ENCODE results near the gene AXIN1. TPM values are rescaled to one million over a fixed set of nuclear protein-coding genes. Genes with fewer than 3 reads are reported as not detected.
"Not testable (repeated sequence)": the region's sequence is repeated elsewhere in the genome, so short reads cannot be mapped to it uniquely, and the experiment has no call there.

AXIN1 gene
- total RNA-seq, 1 donor from 2014 or later: 31.5 TPM

- peaks cover 3% of the 10 kb centered on the region for H3K36me3 Mint-ChIP-seq (ENCODE audit: unreplicated experiment)
- no peak overlapping the region for H3K27ac Mint-ChIP-seq (ENCODE audit: unreplicated experiment)
- TF ChIP-seq CTCF (IDR thresholded peaks at IDR 0.05): no peak
- no peaks in the 10 kb centered on the region for H3K9me3 Mint-ChIP-seq (ENCODE audit: unreplicated experiment)
- no peak for DNase-seq (ENCODE audit: extremely low spot score, unreplicated experiment)
- no peaks in the 10 kb centered on the region for H3K27me3 Mint-ChIP-seq (ENCODE audit: unreplicated experiment)
- peak overlapping the region; percentile 74 for H3K4me3 Mint-ChIP-seq (ENCODE audit: unreplicated experiment)
- H3K4me1 Mint-ChIP-seq (ENCODE audit: unreplicated experiment): peaks cover 19% of the 10 kb centered on the region
Observed at GRCh38 chr16:379961-380761, 27.6 kb upstream of the AXIN1 start.

- peaks cover 19% of the 10 kb centered on the region for H3K4me1 Mint-ChIP-seq (ENCODE audit: unreplicated experiment)
- no peak overlapping the region for H3K27ac Mint-ChIP-seq (ENCODE audit: unreplicated experiment)
- no peaks in the 10 kb centered on the region for H3K27me3 Mint-ChIP-seq (ENCODE audit: unreplicated experiment)
- H3K9me3 Mint-ChIP-seq (ENCODE audit: unreplicated experiment): no peaks in the 10 kb centered on the region
- no peak for DNase-seq (ENCODE audit: extremely low spot score, unreplicated experiment)
- H3K4me3 Mint-ChIP-seq (ENCODE audit: unreplicated experiment): no peak overlapping the region
- no peak for TF ChIP-seq CTCF (IDR thresholded peaks at IDR 0.05)
- peaks cover 3% of the 10 kb centered on the region for H3K36me3 Mint-ChIP-seq (ENCODE audit: unreplicated experiment)
Observed at GRCh38 chr16:379183-379960, 26.8 kb upstream of the AXIN1 start.

GRCh38 chr16:378821-379182 is 26.3 kb upstream of the AXIN1 start:
- TF ChIP-seq CTCF (IDR thresholded peaks at IDR 0.05): no peak
- Mint-ChIP-seq H3K9me3 (ENCODE audit: unreplicated experiment) (no peaks in the 10 kb centered on the region), H3K27ac (ENCODE audit: unreplicated experiment) (no peak overlapping the region), H3K36me3 (ENCODE audit: unreplicated experiment) (peaks cover 3% of the 10 kb centered on the region), H3K27me3 (ENCODE audit: unreplicated experiment) (no peaks in the 10 kb centered on the region), H3K4me3 (ENCODE audit: unreplicated experiment) (no peak overlapping the region), H3K4me1 (ENCODE audit: unreplicated experiment) (peaks cover 19% of the 10 kb centered on the region)
- no peak for DNase-seq (ENCODE audit: extremely low spot score, unreplicated experiment)

GRCh38 chr16:378113-378820 is 25.7 kb upstream of the AXIN1 start:
- H3K4me1 Mint-ChIP-seq (ENCODE audit: unreplicated experiment): peaks cover 16% of the 10 kb centered on the region
- not testable (repeated sequence) for H3K4me3 Mint-ChIP-seq (ENCODE audit: unreplicated experiment); H3K9me3 Mint-ChIP-seq (ENCODE audit: unreplicated experiment); DNase-seq (ENCODE audit: extremely low spot score, unreplicated experiment); H3K36me3 Mint-ChIP-seq (ENCODE audit: unreplicated experiment); H3K27me3 Mint-ChIP-seq (ENCODE audit: unreplicated experiment); H3K27ac Mint-ChIP-seq (ENCODE audit: unreplicated experiment)

GRCh38 chr16:377419-377951 is 25.0 kb upstream of the AXIN1 start:
- DNase-seq (ENCODE audit: extremely low spot score, unreplicated experiment): no peak
- Mint-ChIP-seq H3K27ac (ENCODE audit: unreplicated experiment) (no peak overlapping the region), H3K27me3 (ENCODE audit: unreplicated experiment) (no peaks in the 10 kb centered on the region), H3K4me3 (ENCODE audit: unreplicated experiment) (no peak overlapping the region), H3K36me3 (ENCODE audit: unreplicated experiment) (peaks cover 3% of the 10 kb centered on the region), H3K9me3 (ENCODE audit: unreplicated experiment) (no peaks in the 10 kb centered on the region), H3K4me1 (ENCODE audit: unreplicated experiment) (peaks cover 10% of the 10 kb centered on the region)
- TF ChIP-seq CTCF (IDR thresholded peaks at IDR 0.05): no peak
